Transverse colon (tissue), 3 donors: ENCODE data around the gene SLC25A51.

Experiments
- CTCF ChIP-seq, 5 experiments: fragments of 200-600 bp in 3 of 5; fragments of 450-650 bp in 2 of 5; sonication (generic) in 3 of 5; IDR thresholded peaks; 1 replicate in 2 of 5; 2 replicates in 3 of 5; pipeline ENCODE4 v1.5.1; 2016 to 2017; ENCODE audit warnings: antibody characterized with exemption in 5 of 5, inconsistent platforms in 3 of 5, mild to moderate bottlenecking in 2 of 5, moderate library complexity in 1 of 5
- EP300 ChIP-seq: sonication (generic); formaldehyde crosslinking; IDR thresholded peaks from one replicate; pipeline ENCODE4 v1.6.1; 2017; ENCODE audit warnings: antibody characterized with exemption, low read depth
- POLR2A ChIP-seq: fragments of 450-650 bp; IDR thresholded peaks from one replicate; pipeline ENCODE4 v1.6.1; 2016; ENCODE audit warnings: antibody characterized with exemption, mild to moderate bottlenecking, moderate library complexity

GRCh38 chr9:37920471-37921167 is 16.7 kb upstream of the SLC25A51 start:
- no peak for TF ChIP-seq CTCF (IDR thresholded peaks at IDR 0.05)
- TF ChIP-seq EP300 = no peak
- TF ChIP-seq POLR2A = no peak
